Heart right ventricle (tissue), 16 donors: ENCODE results near the gene RIN3. TPM values are rescaled to one million over a fixed set of nuclear protein-coding genes. Genes with fewer than 3 reads are reported as not detected.

Experiments used
- ATAC-seq, 8 donors: fragments of 200-7000 bp; cut with Tn5 transposase; one replicate each; pipeline ENCODE4 v1.9.1; 2020; ENCODE audit warnings: mild to moderate bottlenecking in 8 of 8, moderate library complexity in 8 of 8, moderate number of reproducible peaks in 1 of 8
- DNase-seq, 2 donors: peaks; one replicate each; pipeline ENCODE4 v3.0.0-alpha.2; 2020
- H3K27ac ChIP-seq, 10 donors: fragments of 200-600 bp; sonication (generic) in 2 of 10; one replicate each; pipeline versions ENCODE4 v1.5.0 to v1.8.0; 2020 to 2022; ENCODE audit warnings: mild to moderate bottlenecking in 3 of 10
- H3K27me3 ChIP-seq, 7 donors: fragments of 200-600 bp; one replicate each; pipeline ENCODE4 v1.8.0; 2021 to 2022; ENCODE audit warnings: mild to moderate bottlenecking in 2 of 7
- H3K36me3 ChIP-seq, 9 donors: fragments of 200-600 bp; sonication (generic) in 1 of 9; one replicate each; pipeline versions ENCODE4 v1.5.0 to v1.8.0; 2020 to 2022; ENCODE audit warnings: mild to moderate bottlenecking in 2 of 9
- H3K4me1 ChIP-seq, 9 donors: fragments of 200-600 bp; sonication (generic) in 1 of 9; one replicate each; pipeline versions ENCODE4 v1.5.0 to v1.8.0; 2020 to 2022; ENCODE audit warnings: mild to moderate bottlenecking in 4 of 9
- H3K4me3 ChIP-seq, 10 donors: fragments of 200-600 bp; sonication (generic) in 2 of 10; one replicate each; pipeline versions ENCODE4 v1.5.0 to v1.8.0; 2020 to 2022; ENCODE audit warnings: mild to moderate bottlenecking in 7 of 10, moderate library complexity in 2 of 10
- H3K9me3 ChIP-seq, 11 donors: fragments of 200-600 bp in 10 of 11; sonication (generic) in 2 of 11; one replicate each; pipeline versions ENCODE4 v1.5.0 to v1.8.0; 2013 to 2022; ENCODE audit warnings: mild to moderate bottlenecking in 2 of 11, control low read depth in 1 of 11, moderate library complexity in 1 of 11
- WGBS, 2 donors: extraction: QIAGEN DNeasy Blood & Tissue Kit; methylation state at CpG; one replicate each; pipeline ENCODE4 v1.1.7; 2013; ENCODE audit warnings: inconsistent platforms in 1 of 2; 5-methylcytosine and 5-hydroxymethylcytosine counted together
- intact Hi-C, 10 donors: fragments of 100-400 bp; cut with DNase I; formaldehyde crosslinking; loops; one replicate each; pipeline versions ENCODE4 v1.11.1 to v1.14.2; 2022
- polyA plus RNA-seq, 2 donors: library from polyadenylated mRNA; stranded (reverse); fragments of 200-250 nt; gene quantifications; one replicate each; pipeline ENCODE4 v1.2.3, GENCODE V29; 2013
- total RNA-seq, 10 donors: library from RNA; stranded (reverse); fragmentation: NEBNext Ultra II Directional in 3 of 10; extraction: Animal tissue kit (Norgen Biotek cat#: 25700) in 3 of 10; gene quantifications; one replicate each; pipeline versions ENCODE4 v1.2.1 to v1.2.4, GENCODE V29; 2021 to 2023
- TF ChIP-seq, protein P1 (sequence below), 9 donors: fragments of 200-600 bp; sonication (generic) in 2 of 9; IDR thresholded peaks; one replicate each; pipeline versions ENCODE4 v1.5.0 to v1.8.0; 2021 to 2022; ENCODE audit warnings: antibody characterized with exemption in 9 of 9, mild to moderate bottlenecking in 5 of 9, moderate library complexity in 1 of 9
- donor health status: Arrhythmogenic right ventricular cardiomyopathy.
- donor health status: ischemic (EF 13 %, LVEDD 7.1; RV severe dilation, severe dysfunction).
- donor health status: healthy with polysubstance abuse.
- donor health status: DM: no; HTN: yes; CAD: no.
- donor health status: DM: no; HTN: no; CAD: no.
- donor health status: ischemic (EF 25% LVEDD 6.9; RV normal size, moderate dysfunction).
- donor health status: ischemic (EF 25% LVEDD 5.7; RV mildly dilated, moderate dysfunction).
- donor health status: healthy.
- donor health status: DM: yes; HTN: yes; CAD: no.
- donor health status: Ischemic cardiomyopathy.
- donor health status: ischemic (EF 35%, LVEDD 5.7; RV mildly dilated, moderate dysfunction).
- donor health status: nonischemic (EF 11% LVEDD 7.7; RV severe dilation, severe dysfunction).
- donor health status: DM: yes; HTN: yes; CAD: no.
- donor health status: PGD.
- donor health status: ischemic (EF 29% LVEDD 5.4; RV normal size, mild dysfunction).
- donor health status: nonischemic (EF 23%, LVEDD 6.1; RV moderate dilation, normal function).

The RIN3 gene
- total and polyA plus RNA-seq, 12 donors: 7.2 to 24.0 (median 12.2) TPM

DNA sequence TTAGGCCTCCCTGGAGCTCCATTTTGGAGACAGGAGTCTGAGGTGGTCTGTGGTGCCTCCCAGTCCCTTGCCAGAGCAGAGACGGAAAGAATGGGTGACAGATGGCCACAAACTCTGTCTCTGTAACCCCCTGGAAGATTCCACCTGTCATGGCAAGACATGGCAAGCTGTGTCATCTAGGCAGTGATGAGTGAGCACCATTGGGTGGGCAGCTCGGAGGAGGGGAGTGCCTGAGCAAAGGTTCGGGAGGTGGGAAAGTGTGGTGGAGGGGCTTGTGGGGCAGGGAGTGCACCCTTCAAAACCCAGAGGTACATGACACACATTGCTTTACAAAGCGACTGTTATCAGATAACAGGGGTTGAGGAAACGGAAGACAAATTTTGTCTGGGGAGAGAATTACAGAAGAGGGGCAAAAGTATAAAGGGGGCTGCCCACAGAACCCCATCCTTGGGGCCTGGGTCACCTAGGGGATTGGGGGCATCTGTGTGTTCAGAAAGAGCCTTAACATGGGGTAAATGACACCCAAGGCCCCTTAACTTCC is 3.5 kb downstream of the RIN3 start:
- TF ChIP-seq, protein P1, sequence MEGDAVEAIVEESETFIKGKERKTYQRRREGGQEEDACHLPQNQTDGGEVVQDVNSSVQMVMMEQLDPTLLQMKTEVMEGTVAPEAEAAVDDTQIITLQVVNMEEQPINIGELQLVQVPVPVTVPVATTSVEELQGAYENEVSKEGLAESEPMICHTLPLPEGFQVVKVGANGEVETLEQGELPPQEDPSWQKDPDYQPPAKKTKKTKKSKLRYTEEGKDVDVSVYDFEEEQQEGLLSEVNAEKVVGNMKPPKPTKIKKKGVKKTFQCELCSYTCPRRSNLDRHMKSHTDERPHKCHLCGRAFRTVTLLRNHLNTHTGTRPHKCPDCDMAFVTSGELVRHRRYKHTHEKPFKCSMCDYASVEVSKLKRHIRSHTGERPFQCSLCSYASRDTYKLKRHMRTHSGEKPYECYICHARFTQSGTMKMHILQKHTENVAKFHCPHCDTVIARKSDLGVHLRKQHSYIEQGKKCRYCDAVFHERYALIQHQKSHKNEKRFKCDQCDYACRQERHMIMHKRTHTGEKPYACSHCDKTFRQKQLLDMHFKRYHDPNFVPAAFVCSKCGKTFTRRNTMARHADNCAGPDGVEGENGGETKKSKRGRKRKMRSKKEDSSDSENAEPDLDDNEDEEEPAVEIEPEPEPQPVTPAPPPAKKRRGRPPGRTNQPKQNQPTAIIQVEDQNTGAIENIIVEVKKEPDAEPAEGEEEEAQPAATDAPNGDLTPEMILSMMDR (IDR thresholded peaks at IDR 0.05): no peak
- peak overlapping the region in 1 of 10 donors; percentile 98 for H3K27ac ChIP-seq
- no peaks in the 10 kb centered on the region for H3K36me3 ChIP-seq
- intact Hi-C loops: loop anchor here in 1 of 10 donors (2.0 kb wide), 1 partner anchor 56 kb away; no protein-coding TSS in a partner anchor
- peaks cover 0 to 4% (median 0%) of the 10 kb centered on the region in 7 donors for H3K27me3 ChIP-seq
- H3K4me3 ChIP-seq: no peak overlapping the region
- ATAC-seq: no peak
- DNase-seq: no peak
- peaks cover 0 to 69% (median 39%) of the 10 kb centered on the region in 9 donors for H3K4me1 ChIP-seq
- H3K9me3 ChIP-seq: no peaks in the 10 kb centered on the region
- WGBS, 2 donors: 83 to 92% methylated on average over 5 of the region's 5 CpGs

DNA sequence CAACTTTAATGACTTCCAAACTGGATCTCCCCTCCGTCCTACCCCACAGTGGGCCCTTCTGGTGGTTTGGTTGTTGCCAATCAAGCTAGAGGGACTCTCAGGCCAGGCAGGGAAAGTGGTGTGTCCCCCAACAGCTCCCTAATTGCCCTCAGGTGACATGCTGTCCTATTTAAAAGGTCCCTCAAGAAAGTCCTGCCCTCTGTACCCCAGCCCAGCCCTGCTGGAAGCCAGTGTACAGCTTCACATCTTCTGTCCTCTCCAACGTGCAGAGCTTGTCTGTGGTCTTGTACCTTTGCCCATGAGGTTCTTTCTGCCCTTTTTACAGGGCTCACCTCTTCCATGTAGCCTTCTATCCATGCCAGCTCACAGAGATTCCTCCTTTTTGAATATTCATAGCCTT is 4.2 kb downstream of the RIN3 start:
- DNase-seq: no peak
- Histone ChIP-seq H3K9me3 (no peaks in the 10 kb centered on the region), H3K36me3 (no peaks in the 10 kb centered on the region), H3K4me1 (peaks cover 0 to 65% (median 32%) of the 10 kb centered on the region in 9 donors), H3K4me3 (no peak overlapping the region), H3K27me3 (peaks cover 0 to 4% (median 0%) of the 10 kb centered on the region in 7 donors), H3K27ac (peak overlapping the region in 1 of 10 donors; percentile 98)
- 73 to 85% methylated on average over 2 of the region's 2 CpGs for WGBS, 2 donors
- intact Hi-C loops: loop anchor here in 1 of 10 donors (2.0 kb wide), 1 partner anchor 57 kb away; no protein-coding TSS in a partner anchor
- TF ChIP-seq, protein P1 (IDR thresholded peaks at IDR 0.05): no peak
- no peak for ATAC-seq

DNA sequence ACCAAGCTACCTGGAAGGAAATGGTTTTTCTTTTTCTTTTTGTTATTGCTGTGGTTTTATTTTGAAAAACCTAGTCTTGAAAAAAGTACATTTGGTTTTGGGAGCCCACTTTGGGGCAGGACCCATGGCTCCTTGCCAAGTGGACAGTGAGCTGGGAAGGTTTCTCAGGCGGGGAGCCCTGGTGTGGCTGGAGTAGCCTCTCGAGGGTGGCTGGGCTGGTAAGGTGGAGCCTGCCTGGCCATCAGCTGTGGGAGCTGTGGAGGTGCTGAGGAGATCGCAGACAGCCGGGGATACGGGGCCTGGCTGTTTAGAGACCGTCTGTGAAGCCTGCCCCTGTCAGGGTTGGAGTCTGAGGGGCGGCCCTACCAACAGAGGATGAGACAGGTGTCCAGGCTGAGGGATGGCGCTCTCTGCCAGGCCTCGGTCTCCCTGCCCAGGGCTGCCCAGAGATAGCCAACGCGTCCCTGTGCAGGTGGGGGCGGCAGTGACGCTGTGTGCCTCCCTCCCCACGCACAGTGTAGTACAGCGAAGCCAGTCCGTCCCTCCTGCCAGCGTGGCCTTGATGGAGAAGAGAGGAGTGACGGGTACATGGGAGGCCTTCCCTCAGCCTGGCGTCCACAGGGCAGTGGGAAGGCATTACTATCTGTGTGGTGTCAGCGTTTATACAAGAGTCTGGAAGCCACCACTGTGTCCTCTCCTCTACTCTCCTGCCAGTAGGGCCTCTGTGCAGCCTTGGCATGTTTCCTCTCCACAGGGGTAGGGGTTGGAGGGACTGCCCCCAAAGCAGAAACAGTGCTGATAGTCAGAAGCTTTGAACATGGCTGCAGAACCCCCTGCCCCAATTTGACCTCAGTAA is 5.9 kb downstream of the RIN3 start:
- WGBS, 2 donors: 88 to 91% methylated on average over 20 of the region's 20 CpGs
- peak in 1 of 8 donors; percentile 17 for ATAC-seq
- H3K4me3 ChIP-seq: no peak overlapping the region
- H3K4me1 ChIP-seq: peaks cover 0 to 76% (median 32%) of the 10 kb centered on the region in 9 donors
- H3K36me3 ChIP-seq: no peaks in the 10 kb centered on the region
- peak overlapping the region in 1 of 10 donors; percentile 81 for H3K27ac ChIP-seq
- intact Hi-C loops: no loop called here
- no peak for DNase-seq
- peaks cover 0 to 3% (median 0%) of the 10 kb centered on the region in 7 donors for H3K27me3 ChIP-seq
- TF ChIP-seq, protein P1 (IDR thresholded peaks at IDR 0.05): no peak
- H3K9me3 ChIP-seq: no peaks in the 10 kb centered on the region

DNA sequence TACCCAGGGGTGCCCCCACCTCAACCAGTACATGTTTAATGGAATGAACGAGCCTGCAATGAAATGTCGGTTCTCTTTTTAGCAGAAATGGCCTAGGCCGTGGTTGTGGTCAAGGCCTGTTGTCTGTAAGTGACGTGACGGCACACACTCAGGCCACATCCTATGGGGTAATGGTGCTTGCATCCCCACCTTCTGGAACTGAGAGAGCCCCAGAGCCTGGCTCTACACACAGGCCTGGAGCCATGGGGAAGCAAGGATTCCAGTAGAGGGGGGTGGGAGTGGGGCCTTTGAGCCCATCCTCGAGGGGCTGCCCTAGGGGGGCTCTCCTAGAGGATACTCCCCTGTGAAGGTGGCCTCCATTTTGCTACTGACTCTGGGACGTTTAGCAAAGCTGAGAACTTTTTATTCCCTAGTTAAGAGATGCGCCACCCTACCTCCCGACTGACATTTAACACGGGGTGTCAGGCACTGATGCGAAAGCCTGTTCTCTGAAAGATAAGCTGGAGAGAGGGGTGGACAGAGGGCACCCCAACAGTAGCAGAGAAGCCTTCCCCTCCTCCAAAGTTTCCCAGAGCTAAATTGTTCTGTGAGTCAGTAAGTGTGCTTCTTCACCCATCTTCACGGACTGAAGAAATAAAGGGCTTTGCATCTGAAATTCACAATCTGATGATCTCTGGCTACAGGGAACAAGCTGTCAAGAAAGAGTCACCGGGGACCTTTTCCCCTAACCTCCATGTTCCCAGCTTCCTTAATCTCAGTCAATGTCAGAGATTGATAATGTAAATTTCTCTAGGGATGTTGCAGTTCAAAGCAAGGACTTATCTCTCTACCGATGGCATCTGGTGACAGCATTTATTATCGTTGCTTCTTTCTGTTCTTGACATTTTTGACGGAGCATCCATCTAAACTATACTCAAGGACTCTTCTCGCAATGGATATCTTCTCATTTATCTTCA is 6.8 kb downstream of the RIN3 start:
- ATAC-seq: peak in 1 of 8 donors; percentile 27

More for the DNA sequence above, 6.8 kb downstream of the RIN3 start:
- Histone ChIP-seq H3K4me3 (no peak overlapping the region), H3K36me3 (no peaks in the 10 kb centered on the region), H3K4me1 (peaks cover 0 to 76% (median 23%) of the 10 kb centered on the region in 9 donors), H3K9me3 (no peaks in the 10 kb centered on the region), H3K27ac (peak overlapping the region in 1 of 10 donors; percentile 81), H3K27me3 (no peaks in the 10 kb centered on the region)
- WGBS, 2 donors: 81 to 88% methylated on average over 17 of the region's 17 CpGs
- DNase-seq: no peak
- intact Hi-C loops: no loop called here
- TF ChIP-seq, protein P1 (IDR thresholded peaks at IDR 0.05): no peak
